ENCODE measurements around the gene CD8A.

CD8A gene

DNA sequence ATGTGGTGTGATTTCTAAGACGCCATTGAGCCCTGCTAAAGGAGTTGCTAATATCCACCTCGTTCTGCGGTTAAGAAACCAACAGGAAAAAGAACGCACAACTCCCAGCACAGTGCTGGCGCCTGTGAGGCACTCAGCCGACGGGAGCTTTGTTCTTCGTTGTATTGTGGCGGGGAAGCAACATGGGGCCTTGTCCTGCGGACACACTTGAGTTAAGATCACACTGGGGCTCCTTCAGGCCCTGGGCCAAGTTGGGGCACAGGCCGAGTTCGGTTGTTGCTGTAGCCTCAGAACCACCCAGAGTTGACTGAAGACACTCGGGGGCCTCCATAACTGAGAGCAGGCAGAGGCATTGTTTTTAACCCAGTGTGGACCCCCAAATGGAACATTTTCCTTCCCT, 30.6 kb upstream of the CD8A start:
- ChIA-PET CTCF (interaction anchor here (0.6 kb wide), 1 partner anchor 10 kb away, joined by 3 read pairs; no protein-coding TSS in a partner anchor), POLR2A (ENCODE audit: low non-redundant PET) (no interaction called here)
- no peak for DNase-seq (ENCODE audit: low spot score)
- H3K27ac ChIP-seq = no peak overlapping the region
- TF ChIP-seq, protein P1, sequence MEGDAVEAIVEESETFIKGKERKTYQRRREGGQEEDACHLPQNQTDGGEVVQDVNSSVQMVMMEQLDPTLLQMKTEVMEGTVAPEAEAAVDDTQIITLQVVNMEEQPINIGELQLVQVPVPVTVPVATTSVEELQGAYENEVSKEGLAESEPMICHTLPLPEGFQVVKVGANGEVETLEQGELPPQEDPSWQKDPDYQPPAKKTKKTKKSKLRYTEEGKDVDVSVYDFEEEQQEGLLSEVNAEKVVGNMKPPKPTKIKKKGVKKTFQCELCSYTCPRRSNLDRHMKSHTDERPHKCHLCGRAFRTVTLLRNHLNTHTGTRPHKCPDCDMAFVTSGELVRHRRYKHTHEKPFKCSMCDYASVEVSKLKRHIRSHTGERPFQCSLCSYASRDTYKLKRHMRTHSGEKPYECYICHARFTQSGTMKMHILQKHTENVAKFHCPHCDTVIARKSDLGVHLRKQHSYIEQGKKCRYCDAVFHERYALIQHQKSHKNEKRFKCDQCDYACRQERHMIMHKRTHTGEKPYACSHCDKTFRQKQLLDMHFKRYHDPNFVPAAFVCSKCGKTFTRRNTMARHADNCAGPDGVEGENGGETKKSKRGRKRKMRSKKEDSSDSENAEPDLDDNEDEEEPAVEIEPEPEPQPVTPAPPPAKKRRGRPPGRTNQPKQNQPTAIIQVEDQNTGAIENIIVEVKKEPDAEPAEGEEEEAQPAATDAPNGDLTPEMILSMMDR (conservative IDR thresholded peaks at IDR 0.05; ENCODE audit: low read depth) = no peak

DNA sequence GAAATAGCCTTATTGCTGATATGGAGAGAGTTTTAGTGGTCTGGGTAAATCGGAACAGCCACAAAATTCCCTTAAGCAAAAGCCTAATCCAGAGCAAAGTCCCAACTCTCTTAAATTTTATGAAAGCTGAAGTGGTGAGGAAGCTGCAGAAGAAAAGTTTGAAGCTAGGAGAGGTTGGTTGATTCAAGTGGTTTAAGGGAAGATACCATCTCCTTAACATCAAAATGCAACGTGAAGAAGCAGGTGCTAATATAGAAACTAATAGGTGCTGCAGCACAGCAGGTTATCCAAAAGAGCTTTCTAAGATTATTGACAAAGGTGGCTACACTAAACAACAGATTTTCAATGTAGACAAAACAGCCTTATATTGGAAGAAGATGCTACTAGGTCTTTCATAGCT, 28.2 kb upstream of the CD8A start:
- ChIA-PET CTCF (no interaction called here), POLR2A (ENCODE audit: low non-redundant PET) (no interaction called here)
- TF ChIP-seq, protein P1 (conservative IDR thresholded peaks at IDR 0.05; ENCODE audit: low read depth) = no peak

DNA sequence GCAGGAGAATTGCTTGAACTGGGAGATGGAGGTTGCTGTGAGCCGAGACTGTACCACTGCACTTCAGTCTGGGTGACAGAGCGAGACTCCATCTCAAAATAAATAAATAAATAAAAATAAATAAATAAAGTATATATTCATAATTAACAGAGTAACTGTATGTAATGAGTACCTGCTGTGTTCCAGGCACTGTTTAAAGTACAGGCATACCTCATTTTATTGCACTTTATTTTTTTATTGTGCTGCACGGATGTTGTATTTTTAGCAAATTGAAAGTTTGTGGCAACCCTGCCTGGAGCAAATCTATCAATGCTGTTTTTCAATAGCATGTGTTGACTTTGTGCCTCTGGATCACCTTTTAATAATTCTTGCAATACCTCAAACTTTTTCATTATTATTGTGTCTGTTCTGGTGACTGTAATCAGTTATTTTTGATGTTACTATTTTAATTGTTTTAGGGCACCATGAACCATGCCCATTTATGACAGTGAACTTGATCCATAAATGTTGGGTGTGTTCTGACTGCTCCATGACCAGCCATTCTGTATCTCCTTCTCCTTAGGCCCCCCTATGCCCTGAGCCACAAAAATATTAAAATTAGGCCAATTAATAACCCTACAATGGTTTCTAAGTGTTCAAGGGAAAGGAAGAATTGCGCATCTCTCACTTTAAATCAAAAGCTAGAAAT, 27.5 kb upstream of the CD8A start:
- ChIA-PET POLR2A (ENCODE audit: low non-redundant PET) (no interaction called here), CTCF (no interaction called here)
- DNase-seq (ENCODE audit: low spot score) = no peak
- TF ChIP-seq, protein P1 (conservative IDR thresholded peaks at IDR 0.05; ENCODE audit: low read depth) = no peak
- H3K27ac ChIP-seq = no peak overlapping the region

More for the DNA sequence above, 28.2 kb upstream of the CD8A start:
- H3K27ac ChIP-seq = no peak overlapping the region
- no peak for DNase-seq (ENCODE audit: low spot score)

DNA sequence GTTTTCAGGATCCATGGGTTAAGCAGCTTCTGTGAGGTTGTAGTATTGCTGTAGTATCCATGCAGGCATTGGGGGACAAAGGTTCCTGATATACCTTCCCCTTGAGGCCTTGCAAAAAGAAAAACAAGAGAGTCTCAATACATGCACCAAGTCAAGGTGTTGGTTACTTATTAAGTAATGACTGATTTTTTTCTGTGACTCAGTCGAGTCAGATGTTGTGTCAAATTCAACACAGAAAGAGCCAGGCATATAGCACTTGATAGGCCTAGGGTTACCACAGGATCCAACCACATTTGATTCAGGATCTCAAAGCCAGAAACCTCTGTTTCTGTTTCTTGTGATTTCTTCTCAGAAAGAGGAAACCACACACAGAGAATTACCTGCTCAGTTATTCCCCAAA, 24.9 kb upstream of the CD8A start:
- ChIA-PET CTCF (no interaction called here), POLR2A (ENCODE audit: low non-redundant PET) (no interaction called here)
- TF ChIP-seq, protein P1 (conservative IDR thresholded peaks at IDR 0.05; ENCODE audit: low read depth) = no peak
- no peak for DNase-seq (ENCODE audit: low spot score)
- no peak overlapping the region for H3K27ac ChIP-seq

DNA sequence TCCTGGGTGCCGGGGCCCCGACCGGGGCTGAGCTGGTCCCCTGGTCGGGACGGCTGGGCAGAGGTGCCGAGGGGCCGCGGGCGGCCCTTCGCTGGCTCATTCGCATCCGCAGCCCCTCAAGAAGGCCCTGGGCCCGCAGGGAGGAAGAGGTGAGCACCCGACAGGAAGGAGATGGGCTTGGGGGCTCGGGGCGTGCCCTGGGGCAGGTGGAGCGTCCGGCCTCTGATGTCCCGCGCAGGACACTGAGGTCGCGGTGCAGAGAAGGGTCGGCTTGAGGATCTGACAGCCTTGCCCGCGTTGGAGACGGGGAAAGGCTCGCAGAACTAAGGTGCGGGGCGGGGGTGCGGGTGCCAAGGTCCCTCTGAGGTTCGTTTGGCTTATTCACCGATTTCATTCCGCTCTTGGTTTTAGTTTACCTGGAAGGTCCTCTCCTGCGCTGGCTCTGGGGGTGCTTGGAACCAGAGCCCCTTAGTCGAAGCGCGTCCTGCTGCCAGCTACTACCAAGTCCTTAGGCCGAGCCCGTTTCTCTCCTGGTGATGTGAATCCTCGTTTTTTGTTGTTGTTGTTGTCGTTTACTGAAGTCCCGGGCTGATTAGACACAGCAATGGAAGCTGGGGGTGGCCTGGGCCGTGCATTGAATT, 18.9 kb upstream of the CD8A start:
- ChIA-PET POLR2A (ENCODE audit: low non-redundant PET) (no interaction called here), CTCF (no interaction called here)
- DNase-seq (ENCODE audit: low spot score) = no peak
- no peak overlapping the region for H3K27ac ChIP-seq
- TF ChIP-seq, protein P1 (conservative IDR thresholded peaks at IDR 0.05; ENCODE audit: low read depth) = no peak

DNA sequence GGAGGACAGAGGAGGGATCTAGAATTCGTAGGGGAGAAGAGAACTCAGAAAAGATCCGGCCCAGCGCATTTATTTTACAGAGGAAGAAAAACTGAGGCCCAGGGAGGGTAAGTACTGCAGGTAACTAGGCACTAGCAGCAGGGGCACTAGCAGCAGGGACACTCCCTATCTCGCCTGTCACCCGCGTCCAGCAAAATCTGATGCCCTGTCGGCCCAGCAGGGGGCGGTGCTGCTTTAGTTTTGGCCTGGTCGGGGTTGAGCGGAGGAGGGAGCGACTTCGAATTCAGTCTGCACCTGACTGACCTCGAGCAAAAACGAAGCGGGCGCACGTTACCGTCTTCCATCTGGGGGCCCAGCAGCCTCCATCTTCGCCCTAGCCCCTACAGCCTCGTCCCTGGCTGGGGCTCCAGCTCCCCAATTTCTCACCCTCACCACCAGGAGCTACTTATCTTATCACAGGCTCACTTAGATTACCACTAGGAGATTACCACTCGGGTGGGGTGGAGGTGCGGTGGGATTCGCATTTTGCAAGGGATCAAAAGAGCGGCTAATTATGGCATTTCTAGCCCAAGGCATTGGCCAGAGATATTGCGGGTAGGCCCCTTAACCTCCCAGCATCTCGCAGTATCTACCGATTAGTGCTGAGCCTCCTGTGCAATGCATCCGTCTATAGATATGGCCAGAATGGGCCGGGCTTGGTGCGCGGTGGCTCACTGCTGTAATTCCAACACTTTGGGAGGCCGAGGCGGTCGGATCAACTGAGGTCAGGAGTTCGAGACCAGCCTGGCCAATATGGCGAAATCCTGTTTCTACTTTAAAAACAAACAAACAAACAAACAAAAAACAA, 17.8 kb upstream of the CD8A start:
- ChIA-PET CTCF (interaction anchor here (0.6 to 0.7 kb wide), 4 partner anchors 20 to 372 kb away, joined by 3 to 4 read pairs (median 3); no protein-coding TSS in a partner anchor), POLR2A (ENCODE audit: low non-redundant PET) (no interaction called here)
- TF ChIP-seq, protein P1 (conservative IDR thresholded peaks at IDR 0.05; ENCODE audit: low read depth) = peak; percentile 78
- peak; percentile 91 for DNase-seq (ENCODE audit: low spot score)
- no peak overlapping the region for H3K27ac ChIP-seq

Measured in RWPE1 (cell line).